H9 (cell line): ENCODE data around the gene ABCG1. TPM values are rescaled to one million over a fixed set of nuclear protein-coding genes. Genes with fewer than 3 reads are reported as not detected.

Experiments used
- DNase-seq: peaks from one replicate; pipeline ENCODE4 v3.0.0-alpha.2; 2017
- H2AFZ ChIP-seq: one replicate; pipeline ENCODE4 v1.6.1; 2013; ENCODE audit warnings: mild to moderate bottlenecking, low read length, control low read depth, moderate library complexity
- H2AK5ac ChIP-seq: 2 replicates; pipeline ENCODE4 v1.6.1; 2013; ENCODE audit warnings: low read length, control low read depth, mixed read lengths; ENCODE audit not compliant: insufficient read length
- H2BK120ac ChIP-seq: one replicate; pipeline ENCODE4 v1.6.1; 2013; ENCODE audit warnings: low read depth, mild to moderate bottlenecking, low read length, control low read depth, inconsistent platforms; ENCODE audit not compliant: poor library complexity, severe bottlenecking
- H2BK12ac ChIP-seq: 2 replicates; pipeline ENCODE4 v1.6.1; 2013; ENCODE audit warnings: low read length, control low read depth, mixed read lengths, low read depth; ENCODE audit not compliant: insufficient read length
- H2BK15ac ChIP-seq: 2 replicates; pipeline ENCODE4 v1.6.1; 2013; ENCODE audit warnings: low read depth, low read length, control low read depth
- H2BK20ac ChIP-seq: one replicate; pipeline ENCODE4 v1.6.1; 2013; ENCODE audit warnings: low read depth, mild to moderate bottlenecking, low read length, control low read depth, inconsistent platforms; ENCODE audit not compliant: poor library complexity, severe bottlenecking
- H2BK5ac ChIP-seq: 2 replicates; pipeline ENCODE4 v1.6.1; 2013; ENCODE audit warnings: low read length, control low read depth, mixed read lengths; ENCODE audit not compliant: insufficient read length
- H3K14ac ChIP-seq: 2 replicates; pipeline ENCODE4 v1.6.1; 2013; ENCODE audit warnings: low read length, control low read depth; ENCODE audit not compliant: insufficient read depth
- H3K18ac ChIP-seq: 2 replicates; pipeline ENCODE4 v1.6.1; 2013; ENCODE audit warnings: low read depth, mild to moderate bottlenecking, mixed read lengths, low read length, control low read depth; ENCODE audit not compliant: insufficient read length
- H3K23ac ChIP-seq: 2 replicates; pipeline ENCODE4 v1.6.1; 2013; ENCODE audit warnings: low read length, control low read depth, mixed read lengths, low read depth; ENCODE audit not compliant: insufficient read length
- H3K23me2 ChIP-seq: 2 replicates; pipeline ENCODE4 v1.6.1; 2013; ENCODE audit warnings: low read depth, mild to moderate bottlenecking, mixed read lengths, low read length, control low read depth; ENCODE audit not compliant: insufficient read length, poor library complexity, severe bottlenecking
- H3K27ac ChIP-seq: 2 replicates; pipeline ENCODE4 v1.5.1; 2013; ENCODE audit warnings: low read length, control low read depth, mixed read lengths, low read depth; ENCODE audit not compliant: insufficient read length
- H3K27me3 ChIP-seq: 2 replicates; pipeline ENCODE4 v1.6.1; 2013; ENCODE audit warnings: low read length, control low read depth, inconsistent platforms; ENCODE audit not compliant: insufficient read depth
- H3K4ac ChIP-seq: 2 replicates; pipeline ENCODE4 v1.6.1; 2013; ENCODE audit warnings: low read depth, mild to moderate bottlenecking, control low read depth, inconsistent platforms, low read length, moderate library complexity
- H3K4me1 ChIP-seq: 2 replicates; pipeline ENCODE4 v1.6.1; 2013; ENCODE audit warnings: low read length, control low read depth, inconsistent platforms; ENCODE audit not compliant: insufficient read depth
- H3K4me2 ChIP-seq: 2 replicates; pipeline ENCODE4 v1.6.1; 2013; ENCODE audit warnings: low read length, control low read depth, mixed read lengths; ENCODE audit not compliant: insufficient read length, insufficient read depth
- H3K56ac ChIP-seq: 2 replicates; pipeline ENCODE4 v1.6.1; 2013; ENCODE audit warnings: low read depth, mild to moderate bottlenecking, mixed read lengths, low read length, control low read depth; ENCODE audit not compliant: insufficient read length
- H3K79me1 ChIP-seq: 2 replicates; pipeline ENCODE4 v1.6.1; 2013; ENCODE audit warnings: low read depth, mild to moderate bottlenecking, moderate library complexity, low read length, control low read depth, inconsistent platforms; ENCODE audit not compliant: insufficient read depth, poor library complexity, severe bottlenecking
- H3K79me2 ChIP-seq: 2 replicates; pipeline ENCODE4 v1.6.1; 2013; ENCODE audit warnings: low read length, control low read depth, inconsistent platforms; ENCODE audit not compliant: insufficient read depth
- H3K9ac ChIP-seq: 2 replicates; pipeline ENCODE4 v1.6.1; 2013; ENCODE audit warnings: low read length, control low read depth, mixed read lengths; ENCODE audit not compliant: insufficient read length; ENCODE audit errors: extremely low read depth
- H3K9me3 ChIP-seq: one replicate; pipeline ENCODE4 v1.6.1; 2013; ENCODE audit warnings: low read depth, low read length, inconsistent platforms; ENCODE audit not compliant: control insufficient read depth
- H3T11ph ChIP-seq: one replicate; pipeline ENCODE4 v1.6.1; 2013; ENCODE audit warnings: mild to moderate bottlenecking, low read length, control low read depth, inconsistent platforms
- H4K20me1 ChIP-seq: one replicate; pipeline ENCODE4 v1.6.1; 2013; ENCODE audit not compliant: control insufficient read depth, insufficient read length, insufficient read depth
- H4K5ac ChIP-seq: 2 replicates; pipeline ENCODE4 v1.6.1; 2013; ENCODE audit warnings: low read depth, mild to moderate bottlenecking, mixed read lengths, low read length, control low read depth; ENCODE audit not compliant: insufficient read length
- H4K8ac ChIP-seq: replicated peaks from 2 replicates; pipeline ENCODE4 v1.6.1; 2013; ENCODE audit warnings: low read length, control low read depth, mixed read lengths, low read depth; ENCODE audit not compliant: insufficient read length
- H4K91ac ChIP-seq: 2 replicates; pipeline ENCODE4 v1.6.1; 2013; ENCODE audit warnings: low read depth, mild to moderate bottlenecking, moderate library complexity, mixed read lengths, low read length, control low read depth; ENCODE audit not compliant: insufficient read length
- H3K27ac Mint-ChIP-seq, 3 experiments: 2 replicates in 2 of 3; 3 replicates in 1 of 3; pipeline ENCODE4 v1.8.0; 2020 to 2021; ENCODE audit warnings: mixed read lengths in 3 of 3, mild to moderate bottlenecking in 1 of 3, moderate library complexity in 1 of 3
- H3K27me3 Mint-ChIP-seq: 2 replicates; pipeline ENCODE4 v1.8.0; 2021; ENCODE audit warnings: low read depth, mild to moderate bottlenecking, moderate library complexity, mixed read lengths
- H3K36me3 Mint-ChIP-seq, 3 experiments: 2 replicates in 2 of 3; 3 replicates in 1 of 3; pipeline ENCODE4 v1.8.0; 2020 to 2021; ENCODE audit warnings: low read depth in 3 of 3, mixed read lengths in 3 of 3; ENCODE audit not compliant: insufficient read depth in 1 of 3
- H3K4me1 Mint-ChIP-seq, 2 experiments: 2 replicates each; pipeline ENCODE4 v1.8.0; 2020; ENCODE audit warnings: mixed read lengths in 2 of 2
- H3K4me3 Mint-ChIP-seq, 2 experiments: 2 replicates in 1 of 2; 3 replicates in 1 of 2; pipeline ENCODE4 v1.8.0; 2020 to 2021; ENCODE audit warnings: mild to moderate bottlenecking in 2 of 2, mixed read lengths in 2 of 2, moderate library complexity in 1 of 2
- H3K9me3 Mint-ChIP-seq, 2 experiments: 2 replicates in 1 of 2; 3 replicates in 1 of 2; pipeline ENCODE4 v1.8.0; 2020; ENCODE audit warnings: mild to moderate bottlenecking in 2 of 2, mixed read lengths in 2 of 2, moderate library complexity in 1 of 2
- WGBS: extraction: QIAGEN DNeasy Blood & Tissue Kit; methylation state at CpG from one replicate; pipeline ENCODE4 v1.1.7; 2013; ENCODE audit warnings: missing lambda C conversion rate, low lambda C conversion rate, mixed read lengths; ENCODE audit not compliant: insufficient read length; ENCODE audit errors: extremely low coverage; 5-methylcytosine and 5-hydroxymethylcytosine counted together
- total RNA-seq: library from RNA; stranded (reverse); gene quantifications from 2 replicates; pipeline ENCODE4 v1.2.1, GENCODE V29; 2021
- TF ChIP-seq, protein P1 (sequence below): fragments of 200-600 bp; sonication (generic); conservative IDR thresholded peaks from 3 replicates; pipeline ENCODE4 v1.8.0; 2021; ENCODE audit warnings: antibody characterized with exemption, mild to moderate bottlenecking

Gene ABCG1
- total RNA-seq, 1 experiment from 2014 or later = 0.83 TPM

- Histone ChIP-seq H3K79me2 (no peaks in the 10 kb centered on the region), H3K9ac (no peak overlapping the region), H3K56ac (no peak overlapping the region), H2BK20ac (no peak overlapping the region), H3K9me3 (no peaks in the 10 kb centered on the region), H2BK12ac (no peak overlapping the region), H2AFZ (no peak overlapping the region), H2BK5ac (no peak overlapping the region), H4K91ac (no peak overlapping the region), H3K14ac (no peak overlapping the region; the same call in 1 of the 2 replicates), H4K5ac (no peak overlapping the region), H3T11ph (no peak overlapping the region), H3K27ac (no peak overlapping the region), H3K4ac (no peak overlapping the region), H3K23me2 (no peaks in the 10 kb centered on the region), H3K18ac (no peak overlapping the region), H2BK120ac (no peak overlapping the region), H2AK5ac (no peak overlapping the region), H3K27me3 (no peaks in the 10 kb centered on the region), H2BK15ac (no peak overlapping the region), H3K79me1 (no peaks in the 10 kb centered on the region), H3K4me1 (no peaks in the 10 kb centered on the region), H4K8ac (no peak overlapping the region), H4K20me1 (no peaks in the 10 kb centered on the region), H3K23ac (no peak overlapping the region), H3K4me2 (no peak overlapping the region)
- no CpG with 5 or more reads among the region's 4 CpGs for WGBS
- H3K9me3 Mint-ChIP-seq = peaks cover 0 to 5% of the 10 kb centered on the region in 2 experiments; a peak in 1 of 5 replicates
- no peaks in the 10 kb centered on the region for H3K36me3 Mint-ChIP-seq
- H3K4me1 Mint-ChIP-seq = peaks cover 4% of the 10 kb centered on the region in 2 experiments; a peak in 3 of 4 replicates
- no peak overlapping the region for H3K4me3 Mint-ChIP-seq
- TF ChIP-seq, protein P1, sequence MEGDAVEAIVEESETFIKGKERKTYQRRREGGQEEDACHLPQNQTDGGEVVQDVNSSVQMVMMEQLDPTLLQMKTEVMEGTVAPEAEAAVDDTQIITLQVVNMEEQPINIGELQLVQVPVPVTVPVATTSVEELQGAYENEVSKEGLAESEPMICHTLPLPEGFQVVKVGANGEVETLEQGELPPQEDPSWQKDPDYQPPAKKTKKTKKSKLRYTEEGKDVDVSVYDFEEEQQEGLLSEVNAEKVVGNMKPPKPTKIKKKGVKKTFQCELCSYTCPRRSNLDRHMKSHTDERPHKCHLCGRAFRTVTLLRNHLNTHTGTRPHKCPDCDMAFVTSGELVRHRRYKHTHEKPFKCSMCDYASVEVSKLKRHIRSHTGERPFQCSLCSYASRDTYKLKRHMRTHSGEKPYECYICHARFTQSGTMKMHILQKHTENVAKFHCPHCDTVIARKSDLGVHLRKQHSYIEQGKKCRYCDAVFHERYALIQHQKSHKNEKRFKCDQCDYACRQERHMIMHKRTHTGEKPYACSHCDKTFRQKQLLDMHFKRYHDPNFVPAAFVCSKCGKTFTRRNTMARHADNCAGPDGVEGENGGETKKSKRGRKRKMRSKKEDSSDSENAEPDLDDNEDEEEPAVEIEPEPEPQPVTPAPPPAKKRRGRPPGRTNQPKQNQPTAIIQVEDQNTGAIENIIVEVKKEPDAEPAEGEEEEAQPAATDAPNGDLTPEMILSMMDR = no peak
- no peak for DNase-seq
- H3K27ac Mint-ChIP-seq = no peak overlapping the region; a peak in 1 of 7 replicates
- peaks cover 7% of the 10 kb centered on the region for H3K27me3 Mint-ChIP-seq
These were observed 36.1 kb upstream of the ABCG1 start for GRCh38 chr21:42182713-42183371.
